Activated T-helper 9 cell treated with anti-CD3 and anti-CD28 coated beads, Interleukin-2, amount 50 U/mL, for 16 hours (primary cell): ENCODE measurements around the gene PLD3.

ENCODE experiments used
- DNase-seq: peaks from one replicate; pipeline ENCODE4 v3.0.0-alpha.2; 2020; ENCODE audit warnings: low read depth

Gene PLD3, protein sequence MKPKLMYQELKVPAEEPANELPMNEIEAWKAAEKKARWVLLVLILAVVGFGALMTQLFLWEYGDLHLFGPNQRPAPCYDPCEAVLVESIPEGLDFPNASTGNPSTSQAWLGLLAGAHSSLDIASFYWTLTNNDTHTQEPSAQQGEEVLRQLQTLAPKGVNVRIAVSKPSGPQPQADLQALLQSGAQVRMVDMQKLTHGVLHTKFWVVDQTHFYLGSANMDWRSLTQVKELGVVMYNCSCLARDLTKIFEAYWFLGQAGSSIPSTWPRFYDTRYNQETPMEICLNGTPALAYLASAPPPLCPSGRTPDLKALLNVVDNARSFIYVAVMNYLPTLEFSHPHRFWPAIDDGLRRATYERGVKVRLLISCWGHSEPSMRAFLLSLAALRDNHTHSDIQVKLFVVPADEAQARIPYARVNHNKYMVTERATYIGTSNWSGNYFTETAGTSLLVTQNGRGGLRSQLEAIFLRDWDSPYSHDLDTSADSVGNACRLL

DNA sequence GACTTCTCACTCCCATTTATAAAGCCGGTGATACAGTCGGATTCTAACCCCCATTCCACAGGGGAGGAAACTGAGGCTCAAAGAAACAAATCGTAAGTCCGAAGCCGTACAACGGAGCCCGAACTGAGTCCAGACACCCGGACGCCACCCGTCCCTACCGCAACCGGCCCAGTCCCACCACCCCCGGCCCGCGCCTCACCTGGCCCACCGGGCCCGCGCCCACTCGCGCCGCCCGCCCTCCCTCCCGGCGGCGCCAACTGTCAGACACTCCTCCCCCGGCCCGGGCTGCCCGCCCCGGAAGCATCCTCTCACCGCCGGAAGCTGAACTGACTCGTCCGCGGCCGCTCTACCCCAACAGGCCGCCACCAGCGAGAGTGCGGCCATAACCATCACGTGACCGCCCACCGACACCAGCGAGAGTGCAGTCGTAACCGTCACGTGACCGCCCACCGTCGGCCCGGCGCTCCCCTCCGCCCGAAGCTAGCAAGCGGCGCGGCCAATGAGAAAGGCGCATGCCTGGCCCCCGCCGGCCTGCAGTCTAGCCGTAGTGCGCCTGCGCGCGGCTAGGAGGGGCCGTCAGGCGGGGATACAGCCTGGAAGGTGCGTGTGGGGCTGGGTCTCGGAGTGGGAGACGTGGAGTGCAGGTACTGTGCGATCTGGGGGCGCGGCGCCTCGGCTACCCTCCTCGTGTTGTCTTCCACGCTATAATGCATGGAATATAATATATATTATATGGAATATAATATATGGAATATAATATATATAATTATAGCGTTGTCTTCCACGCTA, at the start of gene PLD3, which contains the start of gene C19orf47:
Gene PLD3, plus strand, starts transcription at position 571 of the 789 bp plus-strand sequence. CDS start 17,789 bp downstream, outside the sequence.
Gene C19orf47, minus strand, starts transcription at position 273 of the 789 bp plus-strand sequence. CDS start 6,540 bp downstream, outside the sequence.
- peak; percentile 98 for DNase-seq

DNA sequence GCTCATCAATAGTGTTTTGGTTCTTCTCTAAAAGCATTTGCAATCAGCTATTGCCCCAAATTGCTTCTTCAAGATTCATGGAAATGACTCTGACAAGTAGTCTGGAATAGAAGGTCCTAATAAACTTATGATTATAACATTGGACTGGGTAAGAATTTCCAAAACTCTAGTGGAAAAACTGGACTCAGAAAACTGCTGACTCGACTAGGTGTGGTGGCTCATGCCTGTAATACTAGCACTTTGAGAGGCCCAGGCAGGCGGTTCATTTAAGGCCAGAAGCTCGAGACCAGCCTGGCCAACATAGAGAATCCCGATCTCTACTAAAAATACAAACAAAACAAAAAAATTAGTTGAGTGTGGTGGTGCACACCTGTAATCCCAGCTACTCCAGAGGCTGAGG, 47.8 kb upstream of the PLD3 start:
- DNase-seq = no peak

DNA sequence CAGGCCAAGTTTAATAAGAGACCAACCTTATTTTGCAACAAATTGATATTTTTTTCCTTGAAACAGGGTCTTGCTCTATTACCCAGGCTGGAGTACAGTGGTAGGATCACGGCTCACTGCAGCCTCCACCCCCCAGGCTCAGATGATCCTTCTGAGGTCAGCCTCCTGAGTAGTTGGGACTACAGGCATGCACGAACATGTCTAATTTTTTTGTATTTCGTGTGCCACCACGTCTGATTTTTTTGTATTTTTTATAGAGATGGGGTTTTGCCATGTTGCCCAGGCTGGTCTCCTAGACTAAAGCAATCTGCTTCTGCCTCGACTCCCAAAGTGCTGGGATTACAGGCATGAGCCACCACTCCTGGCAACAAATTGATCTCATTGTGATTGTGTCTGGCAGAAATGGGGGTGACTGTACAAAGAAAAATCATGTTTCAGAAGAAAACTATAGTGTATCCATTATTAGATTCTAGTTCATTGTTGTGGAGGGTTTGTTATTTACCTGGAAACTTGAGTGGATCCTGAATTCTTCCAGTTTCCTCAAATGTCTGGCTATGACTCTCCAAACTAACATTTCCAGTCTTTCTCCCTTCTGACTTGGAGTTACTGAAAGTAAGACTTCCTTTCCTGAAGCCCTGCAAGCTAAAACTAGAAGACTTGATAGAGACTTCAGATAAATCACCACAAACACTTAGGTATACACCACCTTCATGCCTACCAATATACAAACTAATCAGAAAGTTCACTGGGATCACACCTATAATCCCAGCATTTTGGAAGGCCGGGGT, 46.1 kb upstream of the PLD3 start:
- no peak for DNase-seq

DNA sequence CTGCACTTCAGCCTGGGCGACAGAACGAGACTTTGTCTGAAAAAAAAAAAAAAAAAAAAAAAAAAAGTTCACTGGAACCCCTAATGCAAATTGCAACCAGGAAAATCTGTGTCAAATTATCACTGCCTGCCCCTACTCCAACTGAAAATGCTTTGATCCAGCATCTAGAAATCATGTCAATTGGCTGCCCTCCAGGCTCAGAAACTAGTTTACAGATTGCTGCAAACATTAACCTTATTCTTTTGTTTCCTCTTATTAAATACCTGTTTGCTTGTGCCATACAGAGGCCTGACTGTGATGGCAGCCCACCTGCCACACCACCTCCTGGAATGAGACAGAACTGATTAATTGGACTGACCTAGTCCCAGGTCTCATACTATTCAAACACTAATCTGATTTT, 44.7 kb upstream of the PLD3 start:
- no peak for DNase-seq

DNA sequence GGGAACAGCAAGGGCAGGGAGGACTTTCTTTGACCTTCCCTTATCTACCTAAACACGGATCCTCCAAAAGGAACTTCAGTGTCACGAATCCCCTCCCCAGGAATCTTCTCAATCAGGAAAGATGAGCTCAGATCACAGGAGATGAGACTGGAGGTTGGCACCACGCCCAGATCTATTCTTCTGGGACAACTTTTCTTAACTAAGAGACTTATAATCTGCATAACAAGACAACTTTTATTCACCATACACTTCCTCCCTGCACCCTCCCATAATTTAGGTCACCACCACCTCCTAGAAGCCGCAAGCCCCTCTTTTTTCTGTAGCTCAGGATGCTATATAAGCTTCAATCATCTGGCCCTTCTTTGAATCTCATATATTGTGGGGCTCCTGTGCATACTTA, 44.2 kb upstream of the PLD3 start:
- DNase-seq = no peak

DNA sequence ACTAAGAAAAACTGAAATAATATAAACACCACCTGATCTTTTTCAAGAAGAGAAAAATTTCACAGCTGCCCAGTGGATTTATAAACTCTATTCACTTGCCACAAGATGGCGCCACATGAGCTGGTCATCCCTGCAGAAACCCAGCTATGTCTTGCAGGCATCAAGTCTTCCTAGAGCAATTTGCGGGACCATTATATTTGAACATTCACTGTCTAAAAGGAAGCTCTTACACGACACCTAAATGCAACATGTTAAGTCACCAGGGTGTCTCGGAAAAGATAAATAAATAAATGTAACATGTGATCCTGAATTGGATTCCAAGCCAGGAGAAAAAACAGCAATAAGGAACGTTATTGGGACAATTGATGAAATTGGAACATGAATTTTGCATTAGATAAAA, 43.1 kb upstream of the PLD3 start:
- peak; percentile 52 for DNase-seq

DNA sequence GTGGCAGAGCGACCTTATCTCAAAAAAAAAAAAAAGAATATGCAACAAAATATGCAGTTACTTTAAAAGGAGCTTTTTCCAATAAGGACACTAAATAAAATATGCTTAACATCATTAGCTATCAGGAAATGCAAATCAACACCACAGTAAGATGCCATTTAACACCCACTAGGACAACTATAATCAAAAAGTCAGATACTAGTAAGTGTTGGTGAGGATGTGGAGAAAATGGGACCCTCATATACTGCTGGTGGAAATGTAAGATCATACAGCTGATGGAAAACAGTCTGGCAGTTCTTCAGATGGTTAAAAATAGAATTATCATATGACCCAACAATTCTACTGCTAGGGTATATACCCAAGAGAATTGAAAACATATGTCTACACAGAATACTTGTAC, 38.8 kb upstream of the PLD3 start:
- DNase-seq = no peak

DNA sequence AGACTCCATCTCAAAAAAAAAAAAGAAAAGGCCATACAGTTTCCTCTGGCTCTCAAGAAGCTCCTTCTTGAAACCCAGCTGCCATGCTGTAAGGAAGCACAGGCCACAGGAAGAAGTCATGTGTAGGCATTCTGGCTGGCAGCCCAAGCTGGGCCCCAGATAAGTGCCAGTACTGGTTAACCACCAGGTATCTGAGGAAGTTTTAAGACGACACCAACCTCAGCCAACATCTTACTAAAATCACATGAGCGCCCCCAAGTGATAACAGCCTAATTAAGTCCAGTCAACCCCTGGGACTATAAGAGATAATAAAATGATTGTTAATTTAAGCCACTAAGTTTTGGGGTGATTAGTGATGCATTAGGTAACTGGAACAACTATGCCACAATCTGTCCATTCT, 36.0 kb upstream of the PLD3 start:
- no peak for DNase-seq

DNA sequence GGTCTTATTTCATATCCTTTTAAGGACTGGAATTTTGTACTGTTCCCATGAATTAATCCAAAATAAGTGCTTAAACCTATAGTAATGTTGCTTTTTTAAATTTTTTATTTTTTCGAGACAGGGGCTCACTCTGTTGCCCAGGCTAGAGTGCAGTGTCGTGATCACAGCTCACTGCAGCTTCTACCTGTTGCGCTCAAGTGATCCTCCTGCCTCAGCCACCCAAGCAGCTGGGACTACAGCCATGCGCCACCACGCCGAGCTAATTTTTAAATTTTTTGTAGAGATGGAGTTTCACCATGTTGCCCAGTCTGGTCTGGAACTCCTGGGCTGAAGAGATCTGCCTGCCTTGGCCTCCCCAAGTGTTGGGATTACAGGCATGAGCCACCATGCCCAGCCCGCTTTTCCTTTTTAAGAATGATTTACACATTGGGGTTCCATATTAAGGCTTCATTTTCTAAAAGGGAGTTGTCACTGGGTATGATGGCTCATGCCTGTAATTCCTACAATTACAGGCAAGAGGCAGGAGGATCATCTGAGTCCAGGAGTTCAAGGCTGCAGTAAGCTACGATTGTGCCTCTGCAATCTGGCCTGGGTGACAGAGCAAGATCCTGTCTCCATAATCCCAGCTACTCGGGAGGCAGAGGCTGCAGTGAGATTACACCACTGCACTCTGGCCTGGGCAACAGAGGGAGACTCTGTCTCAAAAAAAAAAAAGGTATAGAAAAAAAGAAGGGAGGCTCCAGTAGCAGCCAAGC, 35.1 kb upstream of the PLD3 start:
- no peak for DNase-seq

DNA sequence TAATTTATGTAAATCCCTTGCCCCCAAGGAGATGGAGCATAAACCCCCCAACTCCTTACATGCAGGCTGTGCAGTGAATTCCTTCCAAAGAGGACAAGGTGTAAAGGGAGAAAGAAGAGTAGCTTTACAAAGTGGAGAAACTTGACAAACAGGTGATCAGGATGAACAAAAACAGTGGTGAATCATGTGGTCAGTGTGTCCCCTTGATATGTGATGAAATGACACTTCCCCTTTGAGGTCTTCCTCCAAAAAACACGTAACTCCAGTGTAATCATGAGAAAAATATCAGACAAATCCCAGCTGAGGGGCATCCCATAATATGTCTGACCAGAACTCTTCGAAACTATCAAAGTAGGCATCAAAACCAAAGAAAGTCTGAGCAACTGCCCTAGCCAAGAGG, 33.8 kb upstream of the PLD3 start:
- DNase-seq = no peak

DNA sequence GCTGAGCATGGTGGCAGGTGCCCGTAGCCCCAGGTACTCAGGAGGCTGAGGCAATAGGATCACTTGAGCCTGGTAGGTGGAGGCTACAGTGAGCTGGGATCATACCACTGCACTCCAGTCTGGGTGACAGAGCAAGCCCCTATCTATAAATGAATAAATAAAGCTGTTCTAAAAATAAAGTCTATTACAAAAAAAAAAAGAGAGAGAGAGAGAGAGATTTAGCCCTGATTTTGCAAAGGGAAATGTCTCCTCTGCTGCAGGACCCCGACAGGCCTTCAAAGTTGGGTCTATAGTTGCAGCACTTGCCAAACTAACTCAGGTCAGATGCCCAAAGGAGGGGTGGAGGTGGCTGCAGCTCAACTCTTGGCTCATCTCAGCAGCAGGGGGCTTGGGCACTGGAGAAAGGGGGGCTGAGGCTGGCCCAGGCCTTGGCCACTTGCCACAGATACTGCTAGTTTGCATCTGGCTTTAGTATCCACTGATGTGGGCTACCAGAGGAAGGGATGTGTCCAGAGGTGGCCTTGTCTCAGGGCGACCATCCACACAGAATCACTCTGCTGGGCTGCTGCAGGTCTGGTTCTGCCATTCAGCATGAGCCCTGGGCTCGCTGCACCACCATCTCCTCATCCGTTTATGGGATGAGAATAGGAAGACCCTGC, 32.6 kb upstream of the PLD3 start:
- DNase-seq = no peak

DNA sequence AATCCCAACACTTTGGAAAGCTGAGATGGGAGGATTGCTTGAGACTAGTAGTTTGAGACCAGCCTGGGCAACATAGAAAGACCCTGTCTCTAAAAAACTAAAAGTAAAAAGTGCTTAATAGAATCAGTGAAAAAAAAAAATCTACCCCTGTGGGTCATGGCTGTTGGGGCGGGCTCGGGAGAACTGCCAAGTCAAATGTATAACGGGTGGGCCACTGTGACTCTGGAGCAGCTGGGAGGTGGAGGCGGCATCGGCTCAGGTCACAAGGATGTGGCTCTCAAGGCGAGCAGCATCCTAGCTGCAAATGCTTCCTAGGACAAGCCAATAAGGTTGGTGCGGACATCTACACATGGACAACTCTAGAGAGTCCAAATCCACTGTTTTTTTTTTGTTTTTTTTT, 31.2 kb upstream of the PLD3 start:
- DNase-seq = no peak

DNA sequence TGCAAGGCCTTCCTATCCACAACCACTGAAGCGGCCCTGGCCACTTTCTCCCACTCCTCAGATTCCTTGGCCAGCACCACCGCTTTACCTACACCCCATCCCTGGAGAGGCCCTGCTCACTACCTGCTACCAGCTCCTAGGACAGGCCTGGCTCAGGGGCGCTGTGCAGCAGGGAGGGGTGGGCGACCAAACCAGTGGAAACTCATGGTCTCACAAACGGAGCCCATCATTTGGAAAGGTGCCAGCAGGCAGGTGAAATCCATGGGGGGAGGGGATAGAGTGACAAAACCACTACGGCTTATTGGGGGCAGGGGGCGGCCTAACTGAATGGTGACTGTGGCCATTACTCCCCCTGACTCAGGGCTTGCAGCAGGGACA, 27.9 kb upstream of the PLD3 start:
- DNase-seq = no peak

DNA sequence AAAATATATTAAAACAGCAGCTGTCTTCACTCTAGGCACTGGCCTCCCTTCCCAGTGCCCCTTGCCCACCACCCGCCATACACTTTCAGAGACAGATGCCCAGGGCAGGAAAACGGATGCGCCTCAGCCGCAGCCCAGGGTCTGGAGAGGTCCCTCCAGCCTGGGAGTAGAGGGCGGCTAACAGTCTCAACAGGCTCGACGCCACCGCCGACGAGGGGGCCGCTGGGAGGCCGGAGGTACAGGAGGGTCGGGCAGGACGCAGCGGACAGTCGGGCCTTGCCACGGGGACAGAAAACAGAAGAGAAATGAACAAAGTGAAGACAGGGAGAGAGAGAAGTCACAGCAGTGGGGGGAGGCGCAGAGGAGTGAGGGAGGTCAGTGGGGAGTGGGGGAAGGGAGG, 27.4 kb upstream of the PLD3 start:
- no peak for DNase-seq

DNA sequence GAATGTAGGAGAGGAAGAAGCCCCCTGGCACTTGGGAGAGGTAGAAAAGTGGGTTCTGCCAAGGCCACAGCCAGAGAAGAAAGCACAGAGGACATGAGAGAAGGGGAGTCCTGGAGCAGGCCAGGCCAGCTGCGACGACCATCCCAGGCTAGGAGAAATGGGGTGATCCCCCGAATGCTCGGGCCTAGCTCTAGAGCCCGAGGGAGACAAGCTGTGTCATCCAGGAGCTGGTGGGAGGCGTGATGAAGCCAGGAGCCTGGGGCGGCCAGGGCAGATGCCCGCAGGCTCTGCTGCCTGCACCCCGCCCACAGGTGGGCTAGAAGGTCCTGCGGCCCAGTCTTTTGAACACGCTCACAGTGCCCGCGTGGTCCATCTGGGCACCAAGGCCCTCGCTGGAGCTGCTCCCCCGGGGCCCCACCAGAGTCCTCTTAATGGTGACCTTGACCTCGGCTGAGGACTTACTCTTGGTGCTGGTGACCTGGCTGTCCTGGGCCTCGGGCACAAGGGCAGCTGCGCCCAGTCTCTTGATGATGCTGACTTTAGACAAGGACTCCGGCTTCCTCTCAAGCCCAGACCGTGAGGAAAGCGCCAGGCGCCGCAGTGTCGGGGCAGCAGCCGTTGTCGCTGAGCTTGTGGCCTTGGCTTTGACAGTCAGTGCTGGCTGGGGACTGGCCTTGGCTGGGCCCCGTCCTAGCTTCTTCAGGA, 26.8 kb upstream of the PLD3 start:
- no peak for DNase-seq

DNA sequence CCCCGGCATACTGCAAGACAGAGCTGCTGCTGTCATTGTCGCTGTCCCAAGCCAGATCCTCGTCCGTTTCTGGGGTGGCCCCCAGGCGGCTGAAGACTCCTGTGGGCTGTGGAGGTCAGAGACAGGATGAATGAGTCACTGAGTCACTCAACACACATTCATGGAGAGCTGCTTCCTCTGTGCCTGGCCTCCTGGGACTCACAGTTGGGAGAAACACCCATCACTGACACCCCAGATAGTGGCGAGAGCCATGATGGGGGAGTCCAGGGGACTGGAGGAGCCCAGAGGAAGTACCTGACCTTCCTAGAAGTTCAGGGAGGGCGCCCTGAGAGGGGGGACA, 26.3 kb upstream of the PLD3 start:
- DNase-seq = no peak

DNA sequence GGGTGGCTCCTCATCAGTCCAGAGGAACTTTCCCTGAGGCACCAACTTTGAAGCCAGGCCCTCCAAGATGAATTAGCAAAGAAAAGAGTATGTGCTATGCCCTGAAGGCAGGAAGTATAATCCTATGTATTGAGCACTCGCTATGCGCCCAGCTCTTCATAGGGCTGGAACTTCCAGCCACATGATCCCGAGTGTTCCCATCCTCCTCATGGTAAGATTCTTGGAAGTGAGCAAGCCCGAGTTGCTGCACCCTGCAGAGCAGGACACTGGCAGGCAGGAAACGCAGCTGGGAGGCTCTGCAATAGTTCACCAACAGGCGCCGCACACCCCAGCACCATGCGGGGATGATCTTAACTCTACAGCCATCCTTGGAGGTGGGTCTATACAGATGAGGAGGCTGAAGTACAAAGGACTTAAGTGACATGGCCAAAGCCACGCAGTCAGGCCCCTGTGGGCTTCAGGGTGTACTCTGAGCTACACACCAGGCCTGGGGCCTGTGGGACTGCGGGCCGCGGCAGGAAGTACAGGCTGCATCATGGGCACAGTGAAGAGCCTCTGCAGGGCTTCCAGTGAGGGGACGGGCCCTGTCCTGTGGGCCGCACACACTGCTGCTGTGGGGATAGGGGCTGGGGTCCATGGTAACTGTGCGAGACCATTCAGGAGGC, 25.4 kb upstream of the PLD3 start:
- no peak for DNase-seq

DNA sequence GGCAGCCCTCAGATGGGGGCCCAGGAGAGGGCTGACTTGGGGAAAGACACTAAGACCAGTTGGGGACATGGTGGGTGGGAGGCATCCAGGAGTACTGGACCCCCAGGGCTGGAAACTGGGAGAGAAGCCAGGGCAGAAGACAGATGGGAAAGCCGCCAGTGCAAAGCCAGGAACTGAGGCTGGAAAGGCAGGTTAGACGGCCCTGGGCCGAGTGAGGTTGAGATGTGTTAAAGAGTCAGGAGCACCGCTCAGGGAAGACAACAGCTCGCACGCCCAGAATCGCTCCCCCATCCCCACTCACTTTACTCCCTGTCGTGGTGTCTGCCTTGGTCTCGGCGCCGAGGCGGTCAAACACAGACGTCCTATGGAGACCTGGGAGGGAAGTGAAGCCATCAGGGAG, 24.8 kb upstream of the PLD3 start:
- no peak for DNase-seq

DNA sequence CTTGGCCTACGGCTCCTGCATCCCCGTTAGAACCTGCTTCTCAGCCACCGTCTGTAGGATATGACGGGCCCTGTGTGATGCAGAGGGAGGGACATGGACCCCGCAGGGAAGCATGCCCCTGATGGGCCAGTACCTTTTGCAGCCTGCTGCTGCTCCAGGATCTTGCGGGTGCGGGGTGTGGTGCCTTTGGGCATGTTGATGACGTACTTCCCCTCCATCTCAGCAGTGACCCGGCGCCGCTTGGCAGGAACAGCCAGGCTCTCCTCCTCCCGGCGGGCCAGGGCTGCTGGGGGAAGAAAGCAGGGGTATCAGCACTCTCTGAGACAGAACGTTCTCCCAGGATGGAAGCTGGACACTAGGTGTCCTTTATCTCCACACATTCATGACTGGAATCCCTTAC, 22.3 kb upstream of the PLD3 start:
- DNase-seq = no peak

DNA sequence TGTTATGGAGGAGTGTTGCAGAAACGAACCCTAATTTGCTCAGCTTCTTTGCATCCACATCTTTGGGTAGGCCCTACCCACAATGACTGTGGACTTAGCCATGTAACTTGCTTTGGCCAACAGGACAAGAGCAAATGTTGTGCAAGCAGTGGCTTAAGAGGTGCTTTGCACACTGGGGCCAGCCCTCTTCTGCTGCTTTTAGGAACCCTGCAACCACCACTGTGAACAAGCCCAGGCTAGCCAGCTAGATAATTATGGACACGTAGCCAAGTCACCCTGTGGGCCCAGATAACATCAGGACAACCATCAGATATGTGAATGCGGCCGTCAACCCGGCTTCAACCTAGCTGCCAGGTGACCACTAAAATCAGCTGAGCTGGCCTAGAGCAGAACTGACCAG, 17.4 kb upstream of the PLD3 start:
- DNase-seq = no peak
